GM23248 (cell line): ENCODE data around the gene CCDC138.

Experiments
- EZH2 ChIP-seq: fragments of 200-600 bp; sonication (generic); IDR thresholded peaks from 2 replicates; pipeline ENCODE4 v1.6.1; 2018; ENCODE audit warnings: antibody characterized with exemption, mild to moderate bottlenecking; ENCODE audit not compliant: insufficient read depth, poor library complexity, severe bottlenecking
- EZH2phosphoT487 ChIP-seq: fragments of 200-600 bp; sonication (generic); IDR thresholded peaks from 2 replicates; pipeline ENCODE4 v1.6.1; 2018; ENCODE audit warnings: antibody characterized with exemption, moderate library complexity, mild to moderate bottlenecking, low read depth; ENCODE audit not compliant: insufficient read depth

DNA sequence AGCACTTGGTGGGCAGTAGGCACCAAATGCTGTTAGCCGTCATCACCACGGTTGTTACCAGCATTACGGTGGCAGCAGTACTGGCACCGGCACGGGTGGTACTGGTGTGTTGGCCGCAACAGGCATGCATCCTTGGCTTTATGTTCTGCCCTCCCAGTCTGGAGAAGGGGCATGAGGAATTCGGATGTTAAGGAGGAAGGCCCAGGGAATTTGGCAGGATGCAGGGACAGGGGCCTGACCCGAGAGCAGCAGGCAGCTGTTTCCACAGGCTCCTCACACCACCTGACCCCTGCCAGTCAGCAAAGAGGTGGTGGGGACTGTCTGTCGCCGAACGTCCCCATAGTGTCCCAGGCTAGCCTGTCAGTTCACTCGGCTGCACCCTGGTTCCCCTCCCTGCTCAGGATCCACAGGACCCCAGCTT, 123.5 kb downstream of the CCDC138 start:
- TF ChIP-seq EZH2phosphoT487 (no peak), EZH2 (no peak)
